Effector memory CD4-positive, alpha-beta T cell (primary cell): ENCODE data around the gene RPS4Y2.

ENCODE experiments used
- DNase-seq, 3 donors: peaks; one replicate each; pipeline ENCODE4 v3.0.0-alpha.2; 2020
- H3K27ac ChIP-seq: 2 replicates; pipeline ENCODE4 v1.7.0; 2013; ENCODE audit warnings: mild to moderate bottlenecking, low read length, moderate library complexity; ENCODE audit not compliant: insufficient read depth, poor library complexity, severe bottlenecking
- H3K27me3 ChIP-seq: replicated peaks from 2 replicates; pipeline ENCODE4 v1.7.0; 2013; ENCODE audit warnings: mild to moderate bottlenecking, low read length; ENCODE audit not compliant: insufficient read depth, control insufficient read depth, poor library complexity, severe bottlenecking
- H3K36me3 ChIP-seq: 2 replicates; pipeline ENCODE4 v1.7.0; 2013; ENCODE audit warnings: mild to moderate bottlenecking, low read length, moderate library complexity; ENCODE audit not compliant: control insufficient read depth, insufficient read depth
- H3K4me1 ChIP-seq: 2 replicates; pipeline ENCODE4 v1.7.0; 2013; ENCODE audit warnings: low read length, mild to moderate bottlenecking; ENCODE audit not compliant: control insufficient read depth, insufficient read depth, poor library complexity, severe bottlenecking
- H3K4me3 ChIP-seq: 2 replicates; pipeline ENCODE4 v1.7.0; 2013; ENCODE audit warnings: low read length, low read depth, mild to moderate bottlenecking; ENCODE audit not compliant: insufficient read depth, poor library complexity, severe bottlenecking
- H3K9me3 ChIP-seq: 2 replicates; pipeline ENCODE4 v1.7.0; 2013; ENCODE audit warnings: mild to moderate bottlenecking, low read length, moderate library complexity; ENCODE audit not compliant: control insufficient read depth

The RPS4Y2 gene

DNA sequence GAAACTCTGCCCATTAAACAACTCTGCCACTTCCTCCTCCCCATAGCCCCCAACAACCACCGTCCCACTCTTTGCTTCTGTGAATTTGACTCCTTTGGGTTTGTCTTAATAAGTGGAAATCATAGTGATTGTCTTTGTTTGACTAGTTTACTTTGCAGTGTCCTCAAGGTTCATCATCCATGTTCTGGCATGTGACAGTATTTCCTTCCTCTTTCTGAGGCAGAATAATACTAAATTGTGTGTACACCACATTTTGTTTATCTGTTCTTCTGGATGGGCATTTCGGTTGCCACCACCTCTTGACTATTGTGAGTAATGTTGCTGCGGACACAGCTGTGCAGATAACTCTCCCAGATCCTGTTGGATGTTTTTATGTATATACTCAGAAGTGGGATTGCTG lies 14.8 kb downstream of the RPS4Y2 start:
- Histone ChIP-seq H3K27ac (no peak overlapping the region), H3K27me3 (no peaks in the 10 kb centered on the region), H3K4me1 (no peaks in the 10 kb centered on the region), H3K4me3 (no peak overlapping the region), H3K9me3 (no peaks in the 10 kb centered on the region), H3K36me3 (no peaks in the 10 kb centered on the region)
- no peak for DNase-seq

DNA sequence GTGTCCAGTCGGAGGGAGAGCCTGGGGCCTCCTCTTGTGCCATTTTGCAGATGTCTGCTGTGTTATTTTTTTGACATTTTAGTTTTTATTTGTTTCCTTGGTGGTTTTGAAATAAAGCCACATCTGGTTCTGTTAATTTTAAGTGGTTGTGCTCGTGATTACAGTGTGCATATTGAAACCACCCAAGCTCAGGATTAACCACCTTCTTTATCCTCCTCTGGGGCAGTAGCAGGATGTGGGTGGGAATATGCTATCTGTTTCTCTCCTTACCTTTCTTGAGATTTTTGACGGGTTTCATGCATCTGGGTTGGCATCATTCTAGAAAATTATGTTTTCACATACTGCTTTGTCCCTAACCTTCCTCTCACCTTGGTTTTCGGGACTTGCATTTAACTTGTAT lies 20.2 kb downstream of the RPS4Y2 start:
- no peak for DNase-seq
- no peaks in the 10 kb centered on the region for H3K4me1 ChIP-seq
- H3K27me3 ChIP-seq = no peaks in the 10 kb centered on the region
- H3K9me3 ChIP-seq = no peaks in the 10 kb centered on the region
- no peaks in the 10 kb centered on the region for H3K36me3 ChIP-seq
- no peak overlapping the region for H3K4me3 ChIP-seq
- H3K27ac ChIP-seq = no peak overlapping the region

DNA sequence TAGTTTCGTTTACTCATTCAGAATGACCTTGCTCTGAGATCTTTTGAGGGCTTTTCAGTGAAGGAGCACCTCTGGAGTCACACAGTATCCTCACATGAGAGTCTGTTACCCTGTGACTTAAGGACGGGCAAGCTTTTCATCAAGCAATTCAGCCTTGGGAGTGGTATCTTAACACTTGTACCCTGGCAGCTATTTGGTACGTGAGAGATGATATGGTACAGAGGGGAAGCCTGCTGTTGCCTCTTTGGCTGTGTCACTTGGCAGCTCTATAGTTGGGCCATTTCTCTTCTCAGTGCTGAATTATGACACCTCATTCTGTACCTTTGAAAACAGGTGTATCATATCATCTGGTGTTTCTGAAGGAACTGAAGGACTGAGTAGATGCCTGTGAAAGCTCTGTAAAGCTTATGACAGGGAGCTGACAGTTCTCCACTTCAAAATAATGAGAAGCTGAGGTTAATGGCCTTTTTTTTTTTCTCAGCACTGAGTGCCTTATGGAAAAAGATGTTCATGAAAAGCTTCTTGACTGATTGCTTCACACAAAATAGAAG lies 24.3 kb downstream of the RPS4Y2 start:
- H3K4me1 ChIP-seq = no peaks in the 10 kb centered on the region
- no peak for DNase-seq
- H3K4me3 ChIP-seq = no peak overlapping the region
- H3K27ac ChIP-seq = no peak overlapping the region
- no peaks in the 10 kb centered on the region for H3K27me3 ChIP-seq
- H3K9me3 ChIP-seq = no peaks in the 10 kb centered on the region
- no peaks in the 10 kb centered on the region for H3K36me3 ChIP-seq

DNA sequence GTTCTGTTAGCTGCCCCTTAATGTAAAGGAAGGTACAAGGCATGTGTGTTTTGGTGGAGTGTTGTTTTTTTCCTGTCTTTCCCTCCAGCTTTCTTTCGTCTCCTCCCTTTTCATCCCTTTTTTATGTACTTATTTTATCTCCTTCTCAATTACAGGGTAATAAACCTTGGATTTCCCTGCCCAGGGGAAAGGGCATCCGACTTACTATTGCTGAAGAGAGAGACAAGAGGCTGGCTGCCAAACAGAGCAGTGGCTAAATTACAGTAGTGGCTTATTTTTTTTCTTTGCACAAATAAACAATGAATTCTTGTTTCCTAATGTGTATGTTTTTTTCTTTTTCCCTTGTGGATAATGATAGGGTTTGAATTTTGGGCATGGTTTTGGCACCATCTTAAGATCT lies 24.9 kb downstream of the RPS4Y2 start:
- DNase-seq = no peak
- no peak overlapping the region for H3K4me3 ChIP-seq
- no peaks in the 10 kb centered on the region for H3K9me3 ChIP-seq
- H3K36me3 ChIP-seq = no peaks in the 10 kb centered on the region
- no peaks in the 10 kb centered on the region for H3K27me3 ChIP-seq
- no peaks in the 10 kb centered on the region for H3K4me1 ChIP-seq
- no peak overlapping the region for H3K27ac ChIP-seq

DNA sequence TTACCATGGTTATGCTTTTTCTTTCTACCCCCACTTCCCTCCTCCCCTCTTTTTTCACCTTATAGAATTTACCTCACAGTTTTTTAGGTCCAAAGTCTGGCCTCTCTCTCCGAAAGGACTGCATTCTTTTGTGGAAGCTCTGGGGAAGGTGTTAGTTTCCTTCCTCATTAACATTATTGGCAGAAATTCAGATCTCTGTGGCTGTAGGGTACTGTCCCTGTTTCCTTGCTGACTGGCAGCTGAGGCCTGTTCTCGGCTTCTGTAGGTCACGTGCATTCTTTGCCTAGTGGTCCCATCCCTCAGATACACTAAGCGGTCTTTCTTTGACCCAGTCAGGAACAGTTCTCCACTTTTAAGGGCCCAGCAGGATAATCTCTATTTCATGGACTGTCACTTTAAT lies 25.5 kb downstream of the RPS4Y2 start:
- H3K4me1 ChIP-seq = no peaks in the 10 kb centered on the region
- no peak overlapping the region for H3K27ac ChIP-seq
- H3K4me3 ChIP-seq = no peak overlapping the region
- no peak for DNase-seq
- H3K36me3 ChIP-seq = no peaks in the 10 kb centered on the region
- no peaks in the 10 kb centered on the region for H3K9me3 ChIP-seq
- no peaks in the 10 kb centered on the region for H3K27me3 ChIP-seq

DNA sequence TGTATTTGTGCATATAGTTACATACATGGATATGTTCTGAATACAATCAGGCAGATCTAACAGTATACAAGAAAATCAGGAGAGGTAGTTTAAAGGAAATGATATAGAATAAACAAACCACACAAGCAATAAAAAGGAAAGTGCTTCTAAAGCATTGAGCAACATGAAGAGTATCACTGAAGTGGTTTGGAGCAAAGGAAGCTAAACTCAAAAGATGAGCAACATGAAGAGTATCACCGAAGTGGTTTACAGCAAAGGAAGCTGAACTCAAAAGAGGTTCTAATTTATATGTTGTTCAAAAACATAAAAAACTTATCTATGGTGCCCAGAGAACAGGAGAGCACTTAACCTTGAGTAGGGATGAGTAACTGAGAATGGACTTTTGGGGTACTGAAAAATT lies 29.1 kb downstream of the RPS4Y2 start:
- H3K27me3 ChIP-seq = no peaks in the 10 kb centered on the region
- no peak for DNase-seq
- no peaks in the 10 kb centered on the region for H3K4me1 ChIP-seq
- no peaks in the 10 kb centered on the region for H3K9me3 ChIP-seq
- no peak overlapping the region for H3K4me3 ChIP-seq
- H3K27ac ChIP-seq = no peak overlapping the region
- no peaks in the 10 kb centered on the region for H3K36me3 ChIP-seq

DNA sequence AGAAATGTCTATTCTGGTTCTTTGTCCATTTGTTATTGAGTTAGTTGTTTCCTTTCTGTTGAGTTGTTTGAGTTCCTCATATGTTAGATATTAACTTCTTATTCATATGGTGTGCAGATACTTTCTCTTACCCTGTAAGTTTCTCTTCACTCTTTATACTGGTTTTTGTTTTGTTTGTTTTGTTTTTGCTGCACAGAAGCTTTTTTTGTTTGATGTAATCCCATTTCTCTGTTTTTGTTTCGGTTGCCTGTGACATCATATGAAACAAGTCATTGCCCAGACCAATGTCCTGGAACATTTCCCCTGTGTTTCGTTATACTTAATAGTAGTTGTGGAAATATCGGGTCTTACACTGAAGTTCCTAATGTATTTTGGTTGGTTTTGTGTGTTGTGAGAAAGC lies 31.2 kb downstream of the RPS4Y2 start:
- Histone ChIP-seq H3K4me1 (no peaks in the 10 kb centered on the region), H3K36me3 (no peaks in the 10 kb centered on the region), H3K9me3 (no peaks in the 10 kb centered on the region), H3K27ac (no peak overlapping the region), H3K27me3 (no peaks in the 10 kb centered on the region), H3K4me3 (no peak overlapping the region)
- DNase-seq = no peak

DNA sequence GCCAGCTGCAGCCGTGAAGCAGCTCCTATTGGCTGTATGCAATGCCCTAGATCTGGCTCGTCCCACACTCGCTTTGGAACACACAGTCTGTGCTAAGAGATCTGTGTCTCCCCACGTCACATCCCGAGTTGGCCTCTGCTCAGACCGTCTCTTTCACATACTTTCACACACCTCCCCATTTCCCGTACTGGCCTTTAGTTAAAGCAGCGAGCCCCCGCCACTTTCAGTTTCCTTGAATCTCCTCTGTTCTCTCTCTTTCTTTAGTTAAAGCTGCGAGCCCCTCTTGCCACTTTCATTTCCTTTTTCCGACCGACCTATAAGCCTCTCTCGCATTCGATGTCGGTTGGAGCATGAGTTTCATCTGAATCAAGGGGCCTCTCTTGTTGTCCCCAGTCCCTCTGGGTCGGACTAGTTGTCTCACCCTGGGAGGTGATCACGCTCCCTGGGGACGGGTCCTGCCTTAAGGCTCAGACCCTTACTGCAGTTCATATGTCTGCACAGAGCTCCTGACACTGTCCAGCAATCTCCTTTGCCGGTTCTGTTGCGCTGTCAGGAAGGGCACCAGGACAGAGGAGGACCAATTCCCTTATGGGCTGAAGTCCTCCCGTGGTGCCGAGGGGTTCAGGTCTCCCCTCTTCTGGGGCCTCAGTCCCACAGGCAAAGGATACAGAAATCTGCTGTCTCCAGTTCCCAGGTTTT lies 42.6 kb downstream of the RPS4Y2 start:
- Histone ChIP-seq H3K9me3 (no peaks in the 10 kb centered on the region), H3K27ac (no peak overlapping the region), H3K27me3 (no peaks in the 10 kb centered on the region), H3K36me3 (no peaks in the 10 kb centered on the region), H3K4me3 (no peak overlapping the region), H3K4me1 (no peaks in the 10 kb centered on the region)
- DNase-seq = no peak

DNA sequence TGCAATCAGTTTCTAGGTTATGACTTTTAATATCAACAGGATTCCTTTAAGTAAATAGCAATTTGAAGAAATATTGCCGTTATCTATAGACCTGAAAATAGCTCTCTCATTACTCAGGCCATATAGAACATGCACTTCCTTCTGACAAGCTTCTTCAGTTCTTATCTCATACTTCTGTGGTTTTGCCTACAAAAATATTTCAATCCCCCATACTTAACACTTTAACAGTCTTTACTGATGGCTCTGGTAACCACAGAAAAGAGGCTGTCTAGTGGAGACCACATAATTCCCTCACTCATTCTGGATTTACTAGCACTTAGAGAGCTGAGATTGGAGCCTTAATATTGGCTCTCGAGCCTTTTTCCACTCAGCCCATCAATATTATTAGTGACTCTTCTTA lies 46.8 kb downstream of the RPS4Y2 start:
- H3K36me3 ChIP-seq = no peaks in the 10 kb centered on the region
- H3K9me3 ChIP-seq = no peaks in the 10 kb centered on the region
- H3K4me3 ChIP-seq = no peak overlapping the region
- DNase-seq = no peak
- H3K4me1 ChIP-seq = no peaks in the 10 kb centered on the region
- H3K27me3 ChIP-seq = no peaks in the 10 kb centered on the region
- no peak overlapping the region for H3K27ac ChIP-seq

DNA sequence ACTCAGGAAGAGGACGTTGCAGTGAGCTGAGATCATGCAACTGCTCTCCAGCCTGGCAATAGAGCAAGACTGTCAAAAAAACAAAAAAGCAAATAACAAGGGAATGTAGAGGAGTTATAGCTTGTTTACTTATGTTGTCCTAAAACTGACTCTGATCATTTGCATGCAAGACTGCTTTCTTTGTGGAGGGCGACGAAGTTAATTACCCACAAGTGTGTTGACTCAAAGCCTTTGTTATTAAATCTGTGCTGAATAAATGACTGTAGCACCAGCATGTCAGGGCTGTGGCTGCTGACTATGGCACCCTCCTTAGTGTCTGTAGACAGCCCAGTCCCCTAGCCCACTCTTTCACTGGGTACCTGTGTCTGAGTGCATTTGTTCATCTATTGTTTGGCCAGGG lies 50.3 kb downstream of the RPS4Y2 start:
- H3K36me3 ChIP-seq = no peaks in the 10 kb centered on the region
- no peak for DNase-seq
- H3K27ac ChIP-seq = no peak overlapping the region
- no peaks in the 10 kb centered on the region for H3K27me3 ChIP-seq
- H3K4me1 ChIP-seq = no peaks in the 10 kb centered on the region
- H3K4me3 ChIP-seq = no peak overlapping the region
- H3K9me3 ChIP-seq = no peaks in the 10 kb centered on the region
